GM19397 (cell line): Measurements from ENCODE around the gene MERTK.

Experiments
- ATAC-seq: cut with Tn5 transposase; IDR thresholded peaks from one replicate; pipeline ENCODE4 v1.9.1; 2021; ENCODE audit warnings: mild to moderate bottlenecking, moderate library complexity; ENCODE audit not compliant: unreplicated experiment

Gene MERTK

GRCh38 chr2:112073875-112074274, 175.5 kb downstream of the MERTK start:
- no peak for ATAC-seq

GRCh38 chr2:112074506-112074905, 176.1 kb downstream of the MERTK start:
- no peak for ATAC-seq

GRCh38 chr2:112075490-112076260, 177.3 kb downstream of the MERTK start:
- ATAC-seq = no peak

GRCh38 chr2:112077814-112078213, 179.4 kb downstream of the MERTK start:
- ATAC-seq = no peak
